Activated naive CD4-positive, alpha-beta T cell treated with anti-CD3 and anti-CD28 coated beads, Interleukin-2, amount 10 ng/mL, durations not matched to agents 7 days and 5 days (primary cell): Measurements from ENCODE around the gene ARMC7.

Experiments
- CTCF ChIA-PET: fragments of 350-600 bp; sonication (Branson Sonifier 250); formaldehyde crosslinking; loops from one replicate; lab custom pipeline; 2021; ENCODE audit warnings: antibody characterized with exemption; lab: Charles Lee
- DNase-seq: peaks from one replicate; pipeline ENCODE4 v3.0.0-alpha.2; 2020
- H3K27ac Mint-ChIP-seq: one replicate; pipeline ENCODE4 v1.8.0; 2021; ENCODE audit warnings: mild to moderate bottlenecking, moderate library complexity, mixed read lengths
- H3K27me3 Mint-ChIP-seq: one replicate; pipeline ENCODE4 v1.8.0; 2021; ENCODE audit warnings: mild to moderate bottlenecking, mixed read lengths
- H3K36me3 Mint-ChIP-seq: one replicate; pipeline ENCODE4 v1.8.0; 2021; ENCODE audit warnings: mixed read lengths
- H3K4me1 Mint-ChIP-seq: one replicate; pipeline ENCODE4 v1.8.0; 2021; ENCODE audit warnings: mixed read lengths
- H3K4me3 Mint-ChIP-seq: one replicate; pipeline ENCODE4 v1.8.0; 2021; ENCODE audit warnings: mild to moderate bottlenecking, moderate library complexity, mixed read lengths
- H3K9me3 Mint-ChIP-seq: one replicate; pipeline ENCODE4 v1.8.0; 2021; ENCODE audit warnings: mixed read lengths

ARMC7 gene

GRCh38 chr17:75099881-75100595 is 9.7 kb upstream of the ARMC7 start:
- no peaks in the 10 kb centered on the region for H3K9me3 Mint-ChIP-seq
- CTCF ChIA-PET: interaction anchor here (1.2 kb wide), 1 partner anchor 14 kb away, joined by 4 read pairs; no protein-coding TSS in a partner anchor
- no peak for DNase-seq
- H3K27me3 Mint-ChIP-seq: peaks cover 18% of the 10 kb centered on the region
- H3K4me3 Mint-ChIP-seq: no peak overlapping the region
- H3K27ac Mint-ChIP-seq: no peak overlapping the region
- peaks cover 2% of the 10 kb centered on the region for H3K36me3 Mint-ChIP-seq
- peaks cover 5% of the 10 kb centered on the region for H3K4me1 Mint-ChIP-seq

DNA sequence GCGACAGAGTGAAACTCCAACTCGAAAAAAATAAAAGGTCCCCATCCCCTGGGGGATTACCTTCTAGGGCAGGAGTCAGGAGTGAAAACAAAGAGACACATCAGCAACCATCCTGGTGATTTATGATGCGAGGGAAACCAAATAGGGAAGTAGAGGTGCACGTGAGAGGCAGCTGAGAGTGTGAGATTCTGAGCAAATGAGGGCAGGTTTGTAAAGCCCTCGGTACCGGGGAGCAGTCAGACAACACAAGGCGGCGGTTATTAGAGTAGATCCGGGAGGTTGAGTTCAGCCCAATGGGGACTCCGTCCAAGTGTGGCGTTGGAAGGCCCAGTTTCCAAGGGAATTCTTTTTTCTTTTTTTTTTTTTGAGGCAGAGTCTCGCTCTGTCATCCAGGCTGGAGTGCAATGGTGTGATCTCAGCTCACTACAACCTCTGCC is 7.4 kb upstream of the ARMC7 start:
- peaks cover 2% of the 10 kb centered on the region for H3K36me3 Mint-ChIP-seq
- H3K4me1 Mint-ChIP-seq: no peaks in the 10 kb centered on the region
- H3K4me3 Mint-ChIP-seq: no peak overlapping the region
- DNase-seq: no peak
- no peak overlapping the region for H3K27ac Mint-ChIP-seq
- CTCF ChIA-PET: no interaction called here
- H3K27me3 Mint-ChIP-seq: peaks cover 22% of the 10 kb centered on the region
- no peaks in the 10 kb centered on the region for H3K9me3 Mint-ChIP-seq

DNA sequence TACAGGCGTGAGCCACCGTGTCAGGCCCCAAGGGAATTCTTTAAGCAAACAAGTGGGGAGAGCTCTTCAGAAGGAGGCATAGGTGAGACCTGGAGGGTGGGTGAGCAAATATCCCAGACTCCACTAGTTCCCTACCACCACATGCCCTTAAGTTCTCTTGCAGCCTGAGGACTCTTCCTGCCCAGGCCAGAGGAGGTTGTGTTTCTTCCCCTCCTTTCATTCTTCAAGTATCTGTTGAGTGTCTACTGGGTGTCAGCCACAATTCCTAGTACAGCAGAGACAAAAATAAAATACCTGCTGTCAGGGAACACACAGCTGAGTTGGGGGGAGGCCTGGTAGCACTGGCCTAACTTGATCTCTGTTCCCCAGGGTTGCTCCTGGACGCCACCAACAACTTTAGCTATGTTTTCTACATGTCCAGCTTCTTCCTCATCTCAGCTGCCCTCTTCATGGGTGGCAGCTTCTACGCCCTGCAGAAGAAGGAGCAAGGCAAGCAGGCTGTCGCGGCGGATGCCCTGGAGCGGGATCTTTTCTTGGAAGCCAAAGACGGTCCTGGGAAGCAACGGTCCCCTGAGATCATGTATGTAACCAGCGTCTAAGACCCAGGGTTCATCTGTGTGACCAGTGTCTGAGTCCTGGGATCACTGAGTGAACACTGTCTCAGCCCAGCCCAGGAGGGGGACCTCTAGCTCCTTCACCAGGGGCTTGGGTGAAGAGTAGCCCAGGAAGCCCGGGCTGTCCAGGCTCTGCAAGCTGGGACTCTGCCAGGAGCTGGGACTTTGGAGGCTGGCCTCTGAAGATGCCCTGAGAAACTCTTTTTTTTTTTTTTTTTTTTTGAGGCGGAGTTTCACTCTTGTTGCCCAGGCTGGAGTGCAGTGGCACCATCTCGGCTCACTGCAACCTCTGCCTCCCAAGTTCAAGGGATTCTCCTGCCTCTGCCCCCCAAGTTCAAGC is 5.9 kb upstream of the ARMC7 start:
- Mint-ChIP-seq H3K9me3 (no peaks in the 10 kb centered on the region), H3K4me3 (no peak overlapping the region), H3K27me3 (peaks cover 27% of the 10 kb centered on the region), H3K36me3 (no peaks in the 10 kb centered on the region), H3K4me1 (peaks cover 7% of the 10 kb centered on the region), H3K27ac (no peak overlapping the region)
- no peak for DNase-seq
- CTCF ChIA-PET: interaction anchor here (0.6 to 2.6 kb wide), 12 partner anchors 9 to 318 kb away, joined by 3 to 11 read pairs (median 4); partner anchors contain the start of gene NT5C

DNA sequence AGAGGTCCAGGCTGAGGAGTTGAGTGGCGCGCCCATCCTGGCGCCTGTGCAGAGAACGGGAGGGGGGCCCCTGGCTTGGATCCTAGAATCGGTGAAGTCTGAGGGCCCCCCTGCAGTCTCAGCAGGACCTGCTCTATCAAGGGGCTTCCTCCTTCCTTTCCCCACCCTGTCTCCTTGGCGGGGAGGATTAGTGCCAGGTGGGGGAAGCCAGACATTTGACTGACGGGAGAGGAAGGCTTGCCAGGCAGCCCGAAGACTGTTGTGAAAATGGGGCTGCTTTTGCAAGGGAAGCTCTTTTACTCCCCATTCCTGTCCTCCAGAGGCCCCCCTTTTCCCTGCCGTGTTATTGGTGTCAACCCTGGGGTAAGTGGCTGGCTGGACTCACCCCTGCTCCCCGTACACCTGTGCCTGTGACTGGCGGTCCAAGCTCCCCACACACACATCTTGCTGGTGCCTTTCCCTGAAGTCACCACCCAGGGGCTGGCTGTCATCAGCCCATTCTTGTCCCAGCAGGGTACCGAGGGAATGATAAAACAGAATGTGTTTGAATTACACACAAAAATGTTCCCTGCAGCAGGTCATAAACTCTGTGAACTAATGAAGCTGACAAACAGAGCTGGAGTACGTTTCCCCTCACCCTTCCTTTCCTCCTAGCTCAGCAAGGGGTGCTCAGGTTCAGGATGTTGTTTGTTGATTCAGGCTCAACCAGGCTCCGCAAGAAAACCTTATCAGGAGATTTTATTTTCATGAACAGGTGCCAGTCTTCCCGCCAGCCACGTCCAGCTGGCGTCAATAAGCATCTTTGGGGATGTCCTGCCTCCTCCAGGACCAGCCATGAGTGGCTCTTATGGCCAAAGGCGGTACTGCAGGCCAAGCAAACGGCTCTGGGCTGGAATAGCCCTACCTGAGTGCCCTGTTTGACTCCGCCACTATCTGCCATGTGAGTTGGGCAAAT is 4.4 kb upstream of the ARMC7 start:
- peaks cover 30% of the 10 kb centered on the region for H3K27me3 Mint-ChIP-seq
- H3K4me1 Mint-ChIP-seq: peaks cover 15% of the 10 kb centered on the region
- H3K36me3 Mint-ChIP-seq: peaks cover under 1% of the 10 kb centered on the region
- H3K27ac Mint-ChIP-seq: no peak overlapping the region
- no peak overlapping the region for H3K4me3 Mint-ChIP-seq
- CTCF ChIA-PET: interaction anchor here (0.7 to 2.6 kb wide), 16 partner anchors 8 to 847 kb away, joined by 3 to 12 read pairs (median 4); partner anchors contain the start of genes MRPL58, NT5C and SLC16A5
- no peaks in the 10 kb centered on the region for H3K9me3 Mint-ChIP-seq
- peak; percentile 54 for DNase-seq

DNA sequence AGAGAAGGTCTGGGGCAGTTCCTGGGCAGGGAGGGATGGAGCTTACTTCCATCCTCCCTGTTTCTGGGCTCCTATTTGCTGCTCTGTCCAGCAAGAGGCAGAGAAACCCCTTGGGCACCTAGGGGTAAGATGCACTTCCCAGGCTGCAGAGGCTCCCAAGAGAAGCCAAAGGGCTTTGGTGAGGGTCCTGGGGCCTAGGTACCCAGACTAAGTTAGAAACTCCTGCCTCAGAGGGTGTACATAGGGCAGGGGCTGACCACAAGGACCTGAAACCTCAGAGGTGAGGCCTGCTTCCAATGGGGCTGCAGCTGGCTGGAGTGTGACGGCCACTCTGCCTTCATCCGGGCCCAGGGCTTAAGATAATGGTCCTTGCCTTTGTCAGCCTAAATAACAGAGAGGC is 1.6 kb upstream of the ARMC7 start:
- H3K9me3 Mint-ChIP-seq: no peaks in the 10 kb centered on the region
- peaks cover 20% of the 10 kb centered on the region for H3K27me3 Mint-ChIP-seq
- H3K27ac Mint-ChIP-seq: no peak overlapping the region

DNA sequence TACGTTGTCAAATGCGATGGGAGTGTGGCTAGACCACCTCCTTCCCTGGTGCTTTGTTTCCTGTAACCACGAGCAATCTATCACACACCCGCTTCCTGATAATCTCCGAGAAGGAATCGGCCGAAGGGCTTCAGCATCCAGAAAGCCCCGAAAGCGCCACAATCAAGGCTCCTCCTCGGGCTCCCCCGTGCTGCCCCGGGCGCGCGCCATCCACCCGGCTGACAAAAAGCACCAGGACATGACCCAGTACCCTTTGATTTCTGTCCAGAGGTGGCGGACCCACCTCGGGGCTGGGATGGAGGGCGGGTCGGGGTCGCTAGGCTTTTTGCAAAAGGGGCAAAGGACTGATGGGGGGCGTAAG is 743 bp upstream of the ARMC7 start:
- CTCF ChIA-PET: interaction anchor here (1.0 to 2.8 kb wide), 3 partner anchors 23 to 148 kb away, joined by 3 to 9 read pairs (median 3); no protein-coding TSS in a partner anchor

More for the DNA sequence above, 1.6 kb upstream of the ARMC7 start:
- peak overlapping the region; percentile 93 for H3K4me3 Mint-ChIP-seq
- peaks cover 11% of the 10 kb centered on the region for H3K36me3 Mint-ChIP-seq
- DNase-seq: no peak
- H3K4me1 Mint-ChIP-seq: peaks cover 37% of the 10 kb centered on the region
- CTCF ChIA-PET: no interaction called here

DNA sequence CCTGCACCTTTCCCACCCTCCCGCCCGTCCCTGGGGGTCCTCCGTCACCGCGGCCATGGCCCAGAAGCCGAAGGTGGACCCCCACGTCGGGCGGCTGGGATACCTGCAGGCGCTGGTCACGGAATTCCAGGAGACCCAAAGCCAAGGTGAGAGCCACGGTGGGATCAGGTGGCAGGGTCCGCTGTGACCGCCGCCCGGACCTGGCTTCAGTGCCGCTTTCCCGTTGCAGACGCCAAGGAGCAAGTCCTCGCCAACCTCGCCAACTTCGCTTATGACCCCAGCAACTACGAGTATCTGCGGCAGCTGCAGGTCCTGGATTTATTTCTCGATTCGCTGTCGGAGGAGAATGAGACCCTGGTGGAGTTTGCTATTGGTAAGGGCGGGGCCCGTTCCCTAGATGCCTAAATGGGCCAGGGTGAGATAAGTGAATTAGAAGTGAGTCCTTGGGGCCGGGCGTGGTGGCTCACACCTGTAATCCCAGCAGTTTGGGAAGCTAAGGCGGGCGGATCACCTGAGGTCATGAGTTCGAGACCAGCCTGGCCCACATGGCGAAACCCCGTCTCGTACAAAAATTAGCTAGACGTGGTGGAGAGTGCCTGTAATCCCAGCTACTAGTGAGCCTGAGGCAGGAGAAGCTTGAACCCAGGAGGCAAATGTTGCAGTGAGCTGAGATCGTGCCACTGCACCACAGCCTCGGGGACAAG is 617 bp downstream of the ARMC7 start:
- Mint-ChIP-seq H3K27me3 (peaks cover 12% of the 10 kb centered on the region), H3K27ac (peak overlapping the region; percentile 62), H3K4me3 (peak overlapping the region; percentile 93), H3K9me3 (no peaks in the 10 kb centered on the region), H3K4me1 (peaks cover 55% of the 10 kb centered on the region), H3K36me3 (peaks cover 19% of the 10 kb centered on the region)
- CTCF ChIA-PET: interaction anchor here (0.6 to 6.8 kb wide), 9 partner anchors 18 to 302 kb away, joined by 3 to 164 read pairs (median 3); partner anchors contain the start of gene NT5C
- DNase-seq: peak; percentile 35

More for the DNA sequence above, 743 bp upstream of the ARMC7 start:
- peak; percentile 46 for DNase-seq
- peaks cover 43% of the 10 kb centered on the region for H3K4me1 Mint-ChIP-seq
- H3K9me3 Mint-ChIP-seq: no peaks in the 10 kb centered on the region
- H3K4me3 Mint-ChIP-seq: peak overlapping the region; percentile 93
- peaks cover 12% of the 10 kb centered on the region for H3K36me3 Mint-ChIP-seq
- H3K27ac Mint-ChIP-seq: no peak overlapping the region
- peaks cover 13% of the 10 kb centered on the region for H3K27me3 Mint-ChIP-seq

DNA sequence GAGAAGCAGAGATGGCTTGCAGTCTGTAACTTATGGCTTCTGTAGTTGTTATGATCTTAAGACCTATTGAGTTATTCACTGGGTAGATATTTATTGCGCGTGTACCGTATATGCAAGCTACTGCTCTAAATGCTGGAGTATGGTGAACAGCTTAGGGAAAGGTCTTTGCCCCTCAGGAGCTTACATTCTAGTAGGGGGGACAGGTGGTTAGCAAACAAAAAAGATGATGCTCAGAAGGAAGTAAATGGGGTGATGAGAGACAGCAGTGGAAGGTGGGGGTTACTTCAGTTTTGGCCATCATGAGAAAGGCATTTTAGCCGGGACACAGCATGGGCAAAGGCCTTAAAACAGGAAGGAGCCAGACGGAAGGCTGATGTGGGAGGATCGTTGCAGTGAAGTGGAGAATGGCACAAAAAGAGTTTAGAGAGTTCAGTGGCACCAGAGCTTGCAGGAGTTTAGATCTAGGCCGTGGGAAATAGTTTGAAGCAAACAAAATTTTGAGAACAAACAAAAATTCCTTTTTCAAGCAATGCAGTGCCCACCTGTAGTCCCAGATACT is 2.1 kb downstream of the ARMC7 start:
- H3K27ac Mint-ChIP-seq: no peak overlapping the region
- peaks cover 8% of the 10 kb centered on the region for H3K27me3 Mint-ChIP-seq
- DNase-seq: no peak
- peaks cover 55% of the 10 kb centered on the region for H3K4me1 Mint-ChIP-seq
- no peaks in the 10 kb centered on the region for H3K9me3 Mint-ChIP-seq
- CTCF ChIA-PET: interaction anchor here (0.7 to 6.8 kb wide), 10 partner anchors 17 to 300 kb away, joined by 3 to 164 read pairs (median 5); partner anchors contain the start of gene NT5C
- peaks cover 22% of the 10 kb centered on the region for H3K36me3 Mint-ChIP-seq
- peak overlapping the region; percentile 59 for H3K4me3 Mint-ChIP-seq

- Mint-ChIP-seq H3K4me1 (peaks cover 53% of the 10 kb centered on the region), H3K36me3 (peaks cover 26% of the 10 kb centered on the region), H3K27me3 (peaks cover 2% of the 10 kb centered on the region), H3K4me3 (peak overlapping the region; percentile 77), H3K9me3 (no peaks in the 10 kb centered on the region), H3K27ac (peak overlapping the region; percentile 89)
- DNase-seq: peak; percentile 95
- CTCF ChIA-PET: interaction anchor here (0.7 to 6.8 kb wide), 54 partner anchors 8 to 384 kb away, joined by 3 to 164 read pairs (median 5); partner anchors contain the start of genes CDR2L, JPT1, MIF4GD and MRPL58
Measured at GRCh38 chr17:75113798-75114551, 4.2 kb downstream of the ARMC7 start.

- H3K36me3 Mint-ChIP-seq: peaks cover 26% of the 10 kb centered on the region
- H3K27ac Mint-ChIP-seq: peak overlapping the region; percentile 89
- peak overlapping the region; percentile 77 for H3K4me3 Mint-ChIP-seq
- no peaks in the 10 kb centered on the region for H3K27me3 Mint-ChIP-seq
- CTCF ChIA-PET: interaction anchor here (0.7 to 6.8 kb wide), 45 partner anchors 9 to 383 kb away, joined by 3 to 164 read pairs (median 5); partner anchors contain the start of genes JPT1, MIF4GD, MRPL58 and MRPS7
- peaks cover 49% of the 10 kb centered on the region for H3K4me1 Mint-ChIP-seq
- no peaks in the 10 kb centered on the region for H3K9me3 Mint-ChIP-seq
- DNase-seq: no peak
Measured at GRCh38 chr17:75114552-75115314, 5.0 kb downstream of the ARMC7 start.

GRCh38 chr17:75115555-75115954 is 5.8 kb downstream of the ARMC7 start:
- peaks cover 46% of the 10 kb centered on the region for H3K4me1 Mint-ChIP-seq
- H3K4me3 Mint-ChIP-seq: no peak overlapping the region
- no peaks in the 10 kb centered on the region for H3K9me3 Mint-ChIP-seq
- H3K36me3 Mint-ChIP-seq: peaks cover 27% of the 10 kb centered on the region
- no peak overlapping the region for H3K27ac Mint-ChIP-seq
- CTCF ChIA-PET: interaction anchor here (0.9 to 6.8 kb wide), 7 partner anchors 13 to 297 kb away, joined by 3 to 164 read pairs (median 6); partner anchors contain the start of gene NT5C
- no peaks in the 10 kb centered on the region for H3K27me3 Mint-ChIP-seq
- no peak for DNase-seq
